Cardiac fibroblast (primary cell): ENCODE data around the gene NEK6.
A peak's percentile ranks its signal among the peaks of the same experiment; 100 is the strongest.

ENCODE experiments used
- DNase-seq, 2 donors: peaks; one replicate each; pipeline versions ENCODE4 v3.0.0 to v3.0.0-alpha.2; 2010; ENCODE audit warnings: low read depth in 2 of 2
- H3K4me3 ChIP-seq, 2 donors: replicated peaks in 1 of 2; 1 replicate in 1 of 2; 2 replicates in 1 of 2; pipeline ENCODE4 v1.5.1; 2011; ENCODE audit warnings: low read depth in 2 of 2, low read length in 2 of 2, mild to moderate bottlenecking in 2 of 2, moderate library complexity in 1 of 2
- CTCF ChIP-seq: IDR thresholded peaks from one replicate; pipeline ENCODE4 v1.5.1; 2011; ENCODE audit warnings: low read depth, mild to moderate bottlenecking, low read length, inconsistent platforms

The NEK6 gene

DNA sequence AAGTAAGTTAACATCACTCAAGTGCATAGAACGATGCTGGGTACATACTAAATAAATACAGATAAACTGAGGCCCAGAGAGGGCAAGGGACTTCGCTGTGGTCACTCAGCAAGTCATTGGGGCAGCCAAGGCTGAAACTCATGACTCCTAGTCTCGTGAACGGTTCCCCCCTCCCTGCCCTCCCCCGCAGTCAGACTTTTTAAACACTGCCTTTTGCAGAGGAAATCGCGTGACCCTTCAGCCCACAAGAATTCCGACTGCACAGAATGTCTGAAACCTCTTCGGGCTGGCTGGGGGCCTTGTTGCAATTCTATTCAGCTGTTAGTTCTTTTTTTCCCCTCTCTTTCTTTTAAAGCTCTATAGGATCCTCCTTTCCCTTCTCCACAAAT lies 28.1 kb downstream of the NEK6 start:
- no peak overlapping the region for H3K4me3 ChIP-seq
- DNase-seq: peak; percentile 96 to 98
- no peak for TF ChIP-seq CTCF

- no peak for TF ChIP-seq CTCF
- peak overlapping the region in 1 of 2 donors; percentile 11 for H3K4me3 ChIP-seq
- DNase-seq: peak; percentile 81 to 89
Measured at GRCh38 chr9:124286292-124286931, 28.7 kb downstream of the NEK6 start.

DNA sequence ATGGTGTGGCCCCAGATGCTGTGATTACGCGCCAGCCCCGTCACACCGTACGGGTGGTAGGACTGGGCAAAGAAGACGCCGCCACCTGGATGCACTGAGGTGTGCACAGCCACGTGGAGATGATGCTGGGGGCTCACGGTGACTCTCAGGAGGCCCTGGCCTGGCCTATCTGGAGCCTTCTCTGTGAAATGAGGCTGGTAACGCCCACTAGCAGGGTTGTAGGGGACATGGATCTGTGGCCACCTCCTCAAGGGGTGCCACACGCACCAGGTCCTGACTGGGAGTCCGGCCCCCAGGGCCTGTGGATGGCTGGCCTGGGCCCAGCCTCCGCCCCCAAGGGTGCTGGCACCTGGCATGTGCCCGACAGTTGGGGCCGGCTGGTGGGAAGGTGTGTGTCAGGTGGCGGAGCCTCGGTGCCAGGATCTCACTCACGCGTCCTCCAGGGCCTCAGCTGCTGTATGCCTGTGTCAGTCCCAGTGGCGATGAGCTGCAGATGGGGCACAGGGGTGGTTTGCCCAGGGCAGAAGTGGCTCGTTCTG lies 32.4 kb downstream of the NEK6 start:
- H3K4me3 ChIP-seq: no peak overlapping the region
- TF ChIP-seq CTCF: no peak

DNA sequence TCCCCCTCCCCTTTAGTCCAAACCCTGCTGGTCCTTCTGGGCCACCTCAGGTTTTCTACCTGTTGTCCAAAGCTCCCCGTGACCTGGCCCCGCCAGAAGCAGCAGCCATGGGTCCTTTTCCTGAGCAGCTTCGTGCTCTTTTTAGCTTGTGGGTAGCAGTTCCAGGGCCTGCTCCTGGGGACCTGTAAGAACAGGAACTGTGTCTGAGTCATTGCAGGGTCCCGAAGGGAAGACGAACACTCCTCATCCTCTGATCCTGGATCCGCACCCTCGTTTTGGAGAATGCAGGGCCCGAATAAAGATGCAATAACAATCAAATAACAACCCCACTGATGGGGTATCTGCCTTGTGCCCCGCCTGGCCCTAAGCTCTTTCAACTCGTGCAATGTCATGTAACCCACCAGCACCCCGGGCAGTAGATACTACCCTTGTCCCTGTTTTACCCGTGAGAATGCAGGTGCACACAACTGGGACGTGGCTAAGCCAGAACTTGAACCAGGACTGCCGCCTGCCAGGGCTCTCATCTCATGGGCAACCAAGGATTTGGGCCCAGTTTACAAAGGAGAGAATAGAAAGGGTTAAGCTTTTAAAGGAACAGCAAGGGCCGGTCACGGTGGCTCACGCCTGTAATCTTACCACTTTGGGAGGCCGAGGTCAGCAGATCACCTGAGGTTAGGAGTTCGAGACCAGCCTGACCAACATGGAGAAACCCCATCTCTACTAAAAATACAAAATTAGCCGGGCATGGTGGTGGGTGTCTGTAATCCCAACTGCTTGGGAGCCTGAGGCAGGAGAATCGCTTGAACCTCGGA lies 33.2 kb downstream of the NEK6 start:
- H3K4me3 ChIP-seq: no peak overlapping the region
- no peak for DNase-seq
- no peak for TF ChIP-seq CTCF

More for the DNA sequence above, 32.4 kb downstream of the NEK6 start:
- DNase-seq: no peak

DNA sequence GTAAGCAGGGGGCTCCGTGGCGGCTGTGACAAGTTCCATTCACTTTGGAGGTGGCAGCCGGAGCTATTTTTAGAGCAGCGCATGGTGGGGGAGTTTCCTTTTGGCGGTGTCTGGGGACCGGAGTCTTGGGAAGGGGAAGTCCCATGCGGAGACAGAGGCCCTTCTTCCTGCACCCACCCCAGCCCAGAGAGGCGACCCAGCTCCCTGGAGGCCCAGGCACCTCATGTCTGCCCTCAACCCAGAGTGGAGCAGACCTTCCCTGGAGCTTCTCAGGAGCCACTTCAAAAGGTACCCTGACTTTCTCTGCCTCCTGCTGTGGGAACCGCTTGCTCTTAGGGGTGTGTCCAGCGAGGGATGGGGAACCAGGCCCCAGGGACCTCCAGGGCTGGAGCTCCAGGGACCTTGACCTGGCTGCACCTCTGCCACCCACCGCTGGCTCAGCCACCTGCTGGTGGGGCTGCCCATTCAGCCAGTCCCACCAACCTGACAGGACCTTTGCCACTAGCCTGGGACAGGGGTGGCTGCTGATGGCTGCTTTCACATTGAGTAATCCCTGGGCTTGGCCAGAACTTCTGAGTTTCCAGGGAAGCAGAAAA lies 34.1 kb downstream of the NEK6 start:
- no peak overlapping the region for H3K4me3 ChIP-seq
- DNase-seq: no peak
- TF ChIP-seq CTCF: no peak

DNA sequence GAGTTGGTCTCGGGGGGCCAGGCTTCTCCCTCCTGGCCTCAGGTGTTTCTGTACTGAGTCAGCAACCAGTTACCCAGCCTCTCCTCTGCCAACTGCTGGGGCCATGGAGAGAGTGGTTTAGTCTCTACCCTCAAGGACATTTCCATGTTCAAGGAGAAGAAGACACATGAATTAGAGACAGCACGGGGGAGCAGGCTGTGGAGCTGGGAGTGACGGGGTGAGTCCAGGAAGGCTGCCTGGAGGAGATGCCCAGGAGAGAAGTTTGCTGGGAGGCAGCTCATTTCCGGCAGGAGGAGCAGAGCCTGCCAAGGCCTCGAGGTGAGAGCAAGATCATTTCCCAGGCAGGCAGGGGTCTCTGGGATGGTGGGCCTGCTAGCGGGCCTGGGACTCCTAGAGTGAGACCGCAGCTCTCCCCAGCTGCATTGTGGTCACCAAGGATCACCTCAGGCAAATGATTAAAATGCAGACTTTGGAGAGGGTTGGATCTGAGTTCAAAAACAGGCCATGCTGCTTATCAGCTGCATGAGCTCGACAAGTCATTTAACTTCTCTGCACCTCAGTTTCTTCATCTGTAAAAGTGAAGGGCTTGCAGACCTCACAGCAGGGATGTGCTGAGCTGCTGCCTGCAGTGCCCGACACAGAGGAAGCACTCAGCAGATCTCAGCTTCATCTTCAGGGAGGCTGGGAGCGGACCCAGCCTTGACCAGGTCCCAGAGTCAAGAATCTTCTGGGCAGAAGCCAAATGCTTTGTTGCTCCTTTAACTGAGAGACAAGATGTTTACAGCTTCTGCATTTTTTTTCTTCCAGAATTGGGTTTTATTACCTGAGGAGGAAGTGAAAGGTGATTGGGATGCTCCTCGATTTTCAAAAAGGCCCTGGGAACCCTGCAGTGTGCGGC lies 35.2 kb downstream of the NEK6 start:
- DNase-seq: no peak
- H3K4me3 ChIP-seq: no peak overlapping the region
- no peak for TF ChIP-seq CTCF
